Activated gamma-delta T cell treated with anti-CD3 and anti-CD28 coated beads, Interleukin-2, amount 50 U/mL, for 16 hours (primary cell): ENCODE data around the gene DRD4.

Source experiments
- DNase-seq: peaks from one replicate; pipeline ENCODE4 v3.0.0-alpha.2; 2020; ENCODE audit warnings: low read depth

The DRD4 gene

DNA sequence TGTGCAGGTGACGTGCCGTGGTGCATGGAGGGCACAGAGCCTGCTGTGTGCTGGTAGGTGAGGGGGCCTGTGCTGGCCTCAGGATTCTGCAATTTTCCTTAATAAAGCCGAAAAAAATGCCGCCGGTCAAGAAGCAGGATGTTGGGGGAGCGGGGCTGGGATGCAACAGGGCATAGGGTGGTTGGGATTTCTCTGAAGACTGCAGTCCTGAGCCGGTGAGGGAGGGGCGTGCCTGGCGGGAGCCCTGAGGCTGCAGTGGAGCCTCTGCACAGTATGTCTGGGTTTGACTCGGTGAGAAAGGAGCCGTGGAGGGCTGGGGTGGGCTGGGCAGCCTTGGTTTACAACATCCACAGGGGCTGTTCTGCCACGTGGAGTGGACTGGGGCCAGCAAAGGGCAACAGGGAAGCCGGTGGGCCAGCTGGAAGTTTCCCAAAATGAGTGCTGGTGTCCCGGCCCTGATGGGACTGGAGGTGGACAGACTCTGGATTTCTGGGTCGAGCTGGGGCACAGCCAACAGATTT is 13.7 kb upstream of the DRD4 start:
- DNase-seq = no peak

DNA sequence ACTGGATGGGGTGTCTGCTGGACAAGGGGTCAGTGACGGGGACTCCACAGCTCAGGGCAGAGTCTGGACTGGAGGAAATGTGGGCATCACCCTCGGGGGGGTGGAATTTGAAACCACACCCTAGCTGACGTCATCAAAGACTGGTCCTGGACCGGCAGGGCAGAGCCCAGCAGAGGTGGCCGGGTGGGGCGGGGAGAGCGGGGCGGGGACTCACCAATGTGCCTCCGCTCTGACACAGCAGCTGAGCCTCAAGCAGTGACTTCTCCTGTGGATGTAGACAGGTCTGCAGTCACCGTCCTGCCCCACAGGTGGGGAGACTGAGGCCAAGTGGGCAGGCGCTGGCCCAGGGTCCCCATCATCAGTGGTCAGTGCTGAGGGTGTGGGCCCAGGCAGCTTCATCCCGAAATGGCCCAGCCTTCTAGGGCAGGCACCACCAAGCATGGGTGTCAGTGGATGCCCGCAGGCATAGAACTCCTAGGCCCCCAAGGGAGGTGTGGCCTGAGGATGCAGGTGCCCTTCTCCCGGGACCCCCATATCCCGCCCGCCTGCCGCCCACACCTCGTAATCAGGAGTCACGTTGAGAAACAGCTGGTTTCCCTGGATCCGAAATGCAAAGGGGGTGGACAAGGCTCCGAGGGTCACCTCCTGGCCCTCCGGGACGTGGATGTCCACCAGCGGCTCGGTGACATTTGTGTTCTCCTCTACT is 12.9 kb upstream of the DRD4 start:
- no peak for DNase-seq

- DNase-seq = no peak
Measured at GRCh38 chr11:624705-625635, 12.1 kb upstream of the DRD4 start, which contains the start of gene CDHR5. CDHR5 (minus strand) TSS chr11:624955; CDS start chr11:624902, 53 bp downstream.

- no peak for DNase-seq
Measured at GRCh38 chr11:625636-626268, 11.3 kb upstream of the DRD4 start.

- no peak for DNase-seq
Measured at GRCh38 chr11:626475-627307, 10.4 kb upstream of the DRD4 start, which contains the start of gene SCT. SCT (minus strand) TSS chr11:627181; CDS start chr11:627143, 38 bp downstream.

- no peak for DNase-seq
Measured at GRCh38 chr11:627308-627576, 9.8 kb upstream of the DRD4 start.

- no peak for DNase-seq
Measured at GRCh38 chr11:628056-628455, 9.0 kb upstream of the DRD4 start.

DNA sequence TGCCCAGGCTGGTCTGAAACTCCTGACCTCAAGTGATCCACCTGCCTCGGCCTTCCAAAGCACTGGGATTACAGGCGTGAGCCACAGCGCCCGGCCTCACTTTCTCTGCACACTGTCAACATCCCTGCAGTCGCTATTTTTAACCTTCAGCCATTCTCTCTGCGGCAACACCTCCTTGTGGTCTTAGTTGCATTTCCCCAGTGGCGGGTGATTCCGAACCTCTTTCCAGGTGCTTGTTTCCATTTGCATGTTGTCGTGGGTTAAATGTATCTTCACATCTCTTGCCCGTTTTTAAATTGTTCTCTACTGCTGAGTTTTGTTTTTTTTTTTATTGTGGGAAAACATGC is 7.9 kb upstream of the DRD4 start:
- no peak for DNase-seq

DNA sequence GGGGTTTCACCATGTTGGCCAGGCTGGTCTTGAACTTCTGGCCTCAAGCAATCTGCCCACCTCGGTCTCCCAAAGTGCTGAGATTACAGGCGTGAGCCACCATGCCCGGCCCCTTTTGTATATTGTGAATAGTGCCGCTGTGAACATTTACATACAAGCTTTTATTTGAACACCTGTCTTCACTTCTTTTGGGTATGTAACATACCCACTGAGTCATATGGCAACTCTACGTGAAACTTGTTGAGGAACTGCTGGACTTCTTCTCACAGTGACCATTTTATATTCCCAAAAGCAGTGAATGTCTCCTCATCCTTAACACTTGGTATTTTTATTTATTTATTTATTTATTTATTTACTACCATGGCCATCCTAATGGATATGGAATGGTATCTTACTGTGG is 6.2 kb upstream of the DRD4 start:
- no peak for DNase-seq

- DNase-seq = no peak
Measured at GRCh38 chr11:635945-636510, 1.0 kb upstream of the DRD4 start.

- DNase-seq = no peak
Measured at GRCh38 chr11:637333-637592, 194 bp downstream of the DRD4 start.

GRCh38 chr11:637593-638521 is 788 bp downstream of the DRD4 start:
- DNase-seq = no peak

- no peak for DNase-seq
Measured at GRCh38 chr11:638631-639331, 1.7 kb downstream of the DRD4 start.

GRCh38 chr11:639332-639955 is 2.4 kb downstream of the DRD4 start:
- no peak for DNase-seq

GRCh38 chr11:640021-640706 is 3.1 kb downstream of the DRD4 start:
- no peak for DNase-seq

- DNase-seq = no peak
Measured at GRCh38 chr11:641806-642370, 4.8 kb downstream of the DRD4 start.

- DNase-seq = no peak
Measured at GRCh38 chr11:643366-643765, 6.3 kb downstream of the DRD4 start.

GRCh38 chr11:643849-644738 is 7.0 kb downstream of the DRD4 start:
- no peak for DNase-seq
